AML-193 (cell line): ENCODE measurements around the gene RBM20.
"Not testable (repeated sequence)": the region's sequence is repeated elsewhere in the genome, so short reads cannot be mapped to it uniquely, and the experiment has no call there.

Source experiments
- DNase-seq, 2 experiments: peaks; one replicate each; lab custom pipeline; 2025; lab: John Stamatoyannopoulos, UW

The RBM20 gene

DNA sequence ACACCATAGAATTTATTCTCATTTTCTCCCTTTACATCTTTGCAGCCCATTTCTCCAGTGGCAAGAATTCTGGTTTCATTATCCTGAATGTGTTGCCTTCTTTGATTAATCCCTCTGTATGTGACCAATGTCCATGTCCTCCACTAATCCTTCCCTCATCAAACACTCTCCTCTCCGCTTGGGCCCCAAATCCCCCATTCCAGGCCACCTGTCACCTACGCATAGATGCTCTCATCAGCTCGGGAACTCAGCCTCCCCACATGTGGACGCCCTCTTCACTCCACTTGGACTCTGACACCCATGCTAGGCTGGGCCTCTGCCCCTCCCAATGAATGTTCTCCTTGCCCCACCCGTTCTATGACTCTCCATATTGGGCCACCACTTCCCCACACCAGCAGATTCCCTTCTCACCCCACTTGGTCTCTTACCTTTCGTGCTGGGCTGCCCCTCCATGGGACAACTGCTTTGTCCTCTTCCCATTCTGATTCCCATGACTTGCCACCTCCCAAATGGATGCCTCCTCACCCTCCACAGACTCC lies 18.7 kb upstream of the RBM20 start:
- no peak for DNase-seq

DNA sequence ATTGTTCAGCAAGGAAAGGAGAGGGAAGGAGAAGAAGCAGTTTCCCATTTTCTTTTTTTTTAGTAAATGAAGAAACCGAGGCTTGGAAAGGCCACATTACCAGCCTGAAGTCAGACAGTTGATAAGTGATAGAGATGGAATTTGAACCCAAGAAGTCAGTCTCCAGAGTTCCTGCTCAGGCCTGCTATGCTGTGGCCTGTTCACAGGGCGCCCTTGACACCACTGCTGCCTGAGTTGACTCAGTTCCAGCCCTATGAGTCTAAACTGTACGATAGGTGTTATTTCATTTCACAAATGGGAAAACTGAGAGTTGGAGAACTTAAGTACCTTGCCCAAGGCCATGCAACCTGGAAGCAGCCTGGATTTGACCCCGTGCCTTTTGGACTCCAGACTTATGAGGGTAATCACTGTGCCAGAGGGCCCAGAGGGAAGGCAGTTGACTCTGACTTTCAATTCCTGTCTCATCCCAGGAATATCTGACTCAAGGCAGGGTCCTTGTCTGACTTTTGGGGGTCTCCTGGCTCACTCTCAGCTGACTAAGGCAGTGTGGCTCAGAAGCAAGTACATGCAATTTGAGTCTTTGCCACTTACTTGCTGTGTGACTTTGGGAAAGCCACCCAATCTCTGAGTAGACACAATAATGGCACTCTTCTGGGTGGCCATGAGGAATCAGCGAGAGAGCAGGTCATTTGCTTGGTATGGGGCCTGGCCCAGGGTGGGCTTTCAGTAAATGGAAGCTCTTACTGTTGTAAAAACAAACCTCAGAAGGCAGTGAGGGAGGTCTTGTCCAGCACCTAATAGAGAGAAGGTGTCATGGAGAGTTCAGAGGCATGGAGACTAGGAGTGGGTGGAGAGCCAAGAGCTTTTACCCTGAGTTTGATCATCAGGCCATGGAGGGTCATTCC lies 17.9 kb upstream of the RBM20 start:
- no peak for DNase-seq

DNA sequence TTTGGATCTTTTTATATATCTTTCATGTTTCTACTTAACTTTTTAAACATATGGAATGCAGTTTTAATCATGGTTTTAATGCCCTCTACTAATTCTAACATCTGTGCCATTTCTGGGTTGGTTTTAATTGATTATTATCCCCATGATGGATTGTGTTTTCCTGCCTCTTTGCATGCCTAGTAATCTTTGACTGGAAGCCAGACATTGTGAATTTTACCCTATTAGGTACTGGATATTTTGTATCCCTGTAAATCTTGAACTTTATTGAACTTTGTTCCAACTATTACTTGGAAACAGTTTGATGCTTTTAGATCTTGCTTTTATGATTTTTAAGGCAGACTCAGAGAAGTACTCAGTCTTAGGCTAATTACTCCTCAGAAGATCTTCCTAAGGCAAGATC lies 16.0 kb upstream of the RBM20 start:
- DNase-seq: no peak

DNA sequence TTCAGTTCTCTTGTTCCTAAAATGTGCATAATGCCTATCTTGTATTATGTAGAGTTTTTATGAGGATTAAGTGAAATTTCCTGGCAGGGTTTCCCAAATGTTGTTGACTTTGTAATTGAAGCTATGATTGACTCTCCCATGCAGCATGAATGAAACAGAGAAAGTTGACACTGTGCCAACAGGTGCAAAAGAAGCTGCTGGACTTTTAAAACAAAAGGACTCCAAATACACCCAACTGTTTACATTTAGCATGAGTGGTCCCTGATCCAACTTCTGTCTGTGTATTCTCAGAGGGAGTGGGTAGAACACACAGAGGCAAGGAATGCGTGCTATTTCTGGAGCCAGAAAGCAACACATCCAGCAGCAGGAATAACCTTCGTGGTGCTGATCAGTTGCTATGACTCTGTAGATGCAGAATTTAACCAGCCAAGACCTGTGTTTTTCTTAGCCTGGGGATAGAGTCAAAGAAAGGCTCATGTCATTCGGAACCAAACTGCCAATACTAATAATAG lies 14.4 kb upstream of the RBM20 start:
- no peak for DNase-seq

DNA sequence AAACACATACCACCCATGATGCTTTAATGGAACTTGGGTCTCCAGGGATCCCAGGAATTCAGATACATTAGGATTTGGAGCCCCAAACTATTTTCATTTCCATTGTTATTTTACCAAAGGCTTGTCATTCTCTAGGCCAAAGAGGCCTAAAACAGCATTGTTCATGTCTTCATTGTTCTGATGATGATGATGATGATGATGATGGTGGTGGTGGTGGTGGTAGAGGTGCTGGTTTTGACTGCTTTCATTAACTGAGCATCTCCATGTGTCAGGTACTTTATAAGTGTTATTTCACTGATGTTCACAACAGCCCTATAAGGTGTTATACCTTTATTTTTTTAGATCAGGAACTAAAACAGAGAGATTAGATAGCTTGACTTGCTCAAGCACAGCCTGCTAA lies 12.2 kb upstream of the RBM20 start:
- DNase-seq: no peak

DNA sequence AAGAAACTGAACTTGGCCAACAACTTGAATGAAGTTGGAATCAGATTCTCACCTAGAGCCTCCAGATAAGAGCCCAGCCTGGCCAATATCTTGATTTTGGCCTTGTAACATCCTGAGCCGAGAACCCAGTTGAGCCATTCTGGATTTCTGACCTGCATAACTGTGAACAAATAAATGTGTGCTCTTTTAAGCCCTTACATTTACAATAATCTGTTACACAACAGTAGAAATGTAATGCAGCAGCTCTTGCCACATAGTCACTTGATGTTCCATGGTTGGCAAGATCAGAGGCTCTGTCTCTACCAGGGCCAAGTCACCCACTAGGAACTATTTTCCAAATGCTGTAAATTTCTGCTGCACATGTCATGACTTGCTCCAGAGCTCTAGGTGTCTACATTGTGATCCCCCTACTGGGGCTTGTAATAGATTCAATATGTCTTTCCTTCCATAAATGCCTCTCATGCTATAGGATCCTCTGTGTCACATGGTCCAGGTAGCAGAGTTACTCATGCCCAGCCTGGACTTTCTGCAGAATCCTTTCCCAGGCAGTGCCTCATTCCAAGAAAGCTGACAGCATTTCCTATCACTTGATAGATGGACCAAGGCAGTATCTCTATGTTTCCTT lies 11.4 kb upstream of the RBM20 start:
- DNase-seq: no peak

DNA sequence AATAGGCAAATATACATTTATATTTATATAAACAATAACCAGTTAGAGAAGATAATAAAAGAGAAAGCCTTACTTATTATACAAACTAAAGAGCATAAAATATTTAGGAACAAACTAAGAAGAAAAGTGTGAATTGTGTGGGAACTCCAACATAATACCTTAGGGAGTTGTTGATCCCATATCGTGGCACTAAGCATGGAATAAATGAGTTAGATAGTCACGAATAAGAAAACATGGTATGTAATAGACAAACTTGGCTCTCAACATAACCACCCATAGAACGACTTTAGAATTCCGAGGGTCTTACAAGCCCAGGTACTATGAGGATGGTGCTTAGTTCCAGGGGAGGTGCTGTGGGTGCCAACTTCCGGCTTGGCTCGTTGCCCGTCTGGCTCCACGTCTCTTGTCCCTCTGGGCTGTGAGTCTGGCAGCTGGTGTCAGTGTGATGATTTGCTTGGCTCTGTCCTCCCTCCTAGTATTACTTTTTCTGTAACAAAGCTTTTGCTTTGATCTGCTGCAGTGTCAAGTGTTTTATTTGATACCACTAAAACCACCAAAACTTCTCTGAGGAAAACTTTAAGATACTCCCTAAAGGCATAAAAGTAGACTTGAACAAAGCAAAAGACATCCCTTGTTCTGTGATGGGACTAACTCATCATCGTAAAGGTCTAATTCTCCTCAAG lies 9.5 kb upstream of the RBM20 start:
- no peak for DNase-seq

DNA sequence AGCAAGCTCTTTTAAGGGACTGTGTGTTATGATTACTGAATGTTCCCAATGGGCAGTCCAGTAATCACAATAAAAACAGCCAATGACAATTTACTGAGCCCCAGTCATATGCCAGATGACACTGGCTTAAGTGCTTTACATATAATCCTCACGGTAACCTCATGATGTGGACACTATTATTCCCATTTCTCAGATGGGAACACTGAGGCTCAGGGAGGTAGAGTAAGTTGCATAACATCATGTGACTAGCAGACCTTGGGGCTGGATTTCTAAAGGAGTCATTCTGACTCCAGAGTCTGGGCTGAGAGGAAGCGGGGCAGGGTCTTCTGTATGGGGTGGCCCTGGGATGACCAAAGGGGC lies 7.6 kb upstream of the RBM20 start:
- no peak for DNase-seq

DNA sequence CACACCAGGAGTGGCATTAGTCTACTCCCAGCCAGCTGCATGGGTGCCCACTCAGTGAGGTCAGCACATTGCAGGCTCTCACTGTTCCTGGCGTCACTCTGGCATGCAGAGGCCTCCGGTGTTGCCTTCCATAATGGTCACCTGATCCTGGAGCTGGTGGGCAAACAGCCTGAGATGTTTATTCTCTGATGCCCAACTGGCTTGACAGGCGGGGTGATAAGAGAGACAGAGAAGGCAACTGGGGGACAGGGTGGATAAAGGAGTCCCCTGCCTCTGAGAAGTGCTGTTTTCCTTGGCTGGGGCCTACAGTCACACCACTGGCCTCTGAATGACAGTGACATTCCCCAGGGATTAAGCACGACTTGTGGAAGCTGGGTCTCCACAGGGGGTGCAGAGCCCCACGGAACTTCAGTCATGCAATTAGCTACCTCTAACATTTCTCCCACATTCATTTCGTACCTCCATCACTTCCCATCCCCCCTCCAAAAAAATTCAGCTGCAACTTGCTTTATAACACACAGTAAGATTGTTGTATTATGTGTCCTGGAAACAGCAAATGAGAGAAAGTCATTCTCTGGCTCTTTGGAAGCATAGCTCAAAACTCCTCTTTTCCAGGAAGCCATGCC lies 7.1 kb upstream of the RBM20 start:
- DNase-seq: no peak

DNA sequence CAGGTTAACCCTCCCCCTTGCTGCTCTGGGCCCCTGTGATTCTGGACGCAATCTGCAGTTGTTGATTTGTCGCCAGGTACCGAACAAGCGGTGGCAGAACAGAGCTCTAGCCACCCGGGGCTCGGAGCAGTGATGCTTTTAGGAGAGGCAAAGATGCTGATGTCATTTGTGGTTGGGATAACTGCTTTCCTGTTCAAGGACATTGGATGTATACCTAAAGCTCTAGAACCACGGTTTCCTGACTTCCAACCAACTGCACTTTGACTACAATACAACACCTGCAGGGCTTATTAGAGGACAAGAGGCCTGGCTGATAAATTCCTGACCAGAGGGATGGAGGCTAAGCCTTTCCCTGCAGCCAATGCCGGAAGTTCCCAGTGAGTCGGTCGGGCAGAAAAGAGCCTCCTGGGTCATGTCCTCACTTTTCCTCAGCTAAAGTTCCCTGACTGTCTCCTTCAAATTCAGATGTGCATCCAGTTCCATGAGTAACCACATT lies 6.5 kb upstream of the RBM20 start:
- DNase-seq: no peak

DNA sequence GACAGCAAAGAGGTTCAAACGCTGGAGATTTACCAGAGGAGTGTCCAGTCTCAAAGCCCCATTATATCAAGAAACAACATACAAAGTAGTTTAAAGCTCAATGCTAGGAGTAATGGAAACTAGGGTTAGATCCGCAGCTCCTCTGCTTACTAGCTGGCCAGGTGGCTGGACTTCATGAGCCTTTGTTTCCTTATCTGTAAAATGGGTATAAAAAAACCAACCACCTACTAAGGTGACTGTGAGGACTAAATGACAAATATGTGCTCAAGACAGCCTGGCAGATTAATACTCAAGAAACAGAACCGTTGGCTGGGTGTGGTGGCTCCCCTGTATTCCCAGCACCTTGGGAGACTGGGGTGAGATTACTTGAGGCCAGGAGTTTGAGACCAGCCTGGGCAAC lies 5.8 kb upstream of the RBM20 start:
- DNase-seq: no peak

DNA sequence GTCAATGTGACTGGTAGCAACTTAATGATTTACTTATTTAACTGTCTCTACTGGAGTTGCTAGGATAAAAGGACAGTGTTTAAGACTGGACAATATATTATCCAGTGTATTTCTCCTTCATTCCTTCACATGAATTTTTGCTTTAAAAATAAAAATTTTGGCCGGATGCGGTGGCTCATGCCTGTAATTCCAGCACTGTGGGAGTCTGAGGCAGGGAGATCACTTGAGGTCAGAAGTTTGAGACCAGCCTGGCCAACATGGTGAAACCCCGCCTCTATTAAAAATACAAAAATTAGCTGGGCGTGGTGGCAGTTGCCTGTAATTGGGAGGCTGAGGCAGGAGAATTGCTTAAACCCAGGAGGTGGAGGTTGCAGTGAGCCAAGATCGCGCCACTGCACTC lies 5.1 kb upstream of the RBM20 start:
- not testable (repeated sequence) for DNase-seq

DNA sequence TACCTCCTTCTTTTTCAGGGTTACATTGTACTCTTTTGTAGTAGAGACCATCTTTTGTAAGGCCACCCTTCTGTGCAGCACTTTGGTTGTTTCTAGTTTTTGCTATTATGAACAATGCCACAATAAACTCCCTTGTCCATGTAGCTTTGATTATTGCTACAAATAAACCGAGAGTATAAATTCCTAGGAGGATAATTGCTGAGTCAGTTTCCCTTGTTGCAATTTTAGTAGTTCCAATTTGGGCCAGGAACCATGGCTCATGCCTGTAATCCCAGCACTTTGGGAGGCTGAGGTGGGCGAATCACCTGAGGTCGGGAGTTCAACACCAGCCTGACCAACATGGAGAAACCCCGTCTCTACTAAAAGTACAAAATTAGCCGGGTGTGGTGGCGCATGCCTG lies 4.3 kb upstream of the RBM20 start:
- DNase-seq: not testable (repeated sequence)

DNA sequence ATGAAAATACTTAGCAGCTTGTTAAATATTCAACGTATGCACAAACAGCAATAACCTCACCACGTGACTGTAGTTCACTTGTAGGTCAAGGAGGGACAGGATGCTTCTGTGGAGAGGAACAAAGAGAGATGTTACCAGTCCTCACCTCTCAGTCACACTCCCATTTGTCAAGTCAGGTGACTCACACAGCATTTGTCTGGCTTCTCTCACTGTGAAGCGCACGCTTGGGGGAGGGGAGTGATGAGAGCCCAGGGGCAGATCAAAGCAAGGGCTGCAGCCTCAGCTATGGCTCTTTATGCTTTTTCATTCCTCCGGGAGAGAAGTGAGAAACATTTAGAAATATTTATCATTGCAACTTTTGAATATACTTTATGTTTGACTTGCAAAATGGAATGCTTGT lies 2.9 kb upstream of the RBM20 start:
- no peak for DNase-seq

DNA sequence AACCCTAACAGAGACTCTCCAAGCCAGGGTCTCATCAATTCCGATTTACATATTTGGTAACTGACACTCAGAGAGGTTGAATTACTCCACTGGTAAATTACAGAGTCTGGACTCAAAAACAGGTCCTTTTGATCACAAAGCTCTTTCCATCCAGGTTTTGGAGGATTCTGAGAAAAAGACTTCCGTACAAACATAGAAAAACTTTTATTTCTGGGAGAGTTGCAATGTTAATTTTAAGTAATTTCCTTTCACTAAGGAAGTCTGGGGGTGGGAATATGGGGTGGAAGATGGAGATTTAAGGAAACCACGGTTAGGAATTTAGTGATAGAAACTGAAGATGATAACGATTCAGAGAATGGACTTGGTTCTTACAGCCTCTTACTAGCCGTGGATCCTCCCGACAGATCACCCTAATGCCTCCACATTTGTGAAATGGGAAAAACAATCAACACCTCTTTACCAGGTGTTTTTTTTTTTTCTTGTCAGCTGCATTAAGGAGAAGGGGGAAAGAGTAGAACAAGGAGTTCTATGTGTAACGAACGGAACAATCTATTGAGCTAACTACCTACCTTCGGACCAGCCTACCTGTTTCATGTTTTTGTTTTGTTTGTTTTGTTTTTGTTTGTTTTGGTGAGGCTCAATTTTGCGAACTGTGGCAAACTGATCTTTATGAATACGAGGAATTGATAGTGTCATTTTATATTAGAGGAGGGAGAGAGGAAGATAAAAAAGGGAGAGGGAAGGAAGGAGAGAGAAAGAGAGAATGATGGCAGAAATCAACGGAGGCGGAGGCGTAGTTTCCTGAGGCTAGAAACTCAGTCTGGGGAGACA lies 1.7 kb upstream of the RBM20 start:
- no peak for DNase-seq

DNA sequence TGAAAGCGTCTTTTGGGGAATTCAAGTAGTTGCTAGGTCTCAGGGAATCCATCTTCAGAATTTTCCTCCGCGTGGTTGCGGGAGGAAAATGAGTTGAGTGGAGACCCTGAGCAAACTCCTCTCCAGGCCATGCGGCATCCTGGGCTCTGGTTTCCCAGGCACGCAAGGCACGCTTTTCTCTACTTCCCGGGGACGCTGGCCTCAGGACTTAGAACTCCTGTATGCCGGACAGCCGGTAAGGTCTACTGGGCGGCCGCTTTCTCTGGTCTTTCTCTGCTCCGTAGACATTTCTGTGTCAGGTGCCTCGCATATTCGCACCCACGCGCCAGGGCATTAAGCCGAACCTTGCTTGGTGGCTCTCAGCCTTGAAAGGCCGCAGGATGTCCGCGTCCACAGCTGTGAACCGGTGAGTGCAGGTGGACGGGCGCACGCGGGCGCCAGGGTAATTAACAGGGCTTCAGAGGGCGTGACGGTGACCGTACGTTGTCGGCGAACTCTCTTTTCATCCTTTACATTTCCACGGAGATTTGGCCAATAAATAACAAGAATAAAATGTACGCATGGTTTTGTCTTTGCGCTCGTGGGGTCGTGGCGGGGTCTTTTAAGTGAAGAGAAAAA lies 992 bp upstream of the RBM20 start:
- no peak for DNase-seq

DNA sequence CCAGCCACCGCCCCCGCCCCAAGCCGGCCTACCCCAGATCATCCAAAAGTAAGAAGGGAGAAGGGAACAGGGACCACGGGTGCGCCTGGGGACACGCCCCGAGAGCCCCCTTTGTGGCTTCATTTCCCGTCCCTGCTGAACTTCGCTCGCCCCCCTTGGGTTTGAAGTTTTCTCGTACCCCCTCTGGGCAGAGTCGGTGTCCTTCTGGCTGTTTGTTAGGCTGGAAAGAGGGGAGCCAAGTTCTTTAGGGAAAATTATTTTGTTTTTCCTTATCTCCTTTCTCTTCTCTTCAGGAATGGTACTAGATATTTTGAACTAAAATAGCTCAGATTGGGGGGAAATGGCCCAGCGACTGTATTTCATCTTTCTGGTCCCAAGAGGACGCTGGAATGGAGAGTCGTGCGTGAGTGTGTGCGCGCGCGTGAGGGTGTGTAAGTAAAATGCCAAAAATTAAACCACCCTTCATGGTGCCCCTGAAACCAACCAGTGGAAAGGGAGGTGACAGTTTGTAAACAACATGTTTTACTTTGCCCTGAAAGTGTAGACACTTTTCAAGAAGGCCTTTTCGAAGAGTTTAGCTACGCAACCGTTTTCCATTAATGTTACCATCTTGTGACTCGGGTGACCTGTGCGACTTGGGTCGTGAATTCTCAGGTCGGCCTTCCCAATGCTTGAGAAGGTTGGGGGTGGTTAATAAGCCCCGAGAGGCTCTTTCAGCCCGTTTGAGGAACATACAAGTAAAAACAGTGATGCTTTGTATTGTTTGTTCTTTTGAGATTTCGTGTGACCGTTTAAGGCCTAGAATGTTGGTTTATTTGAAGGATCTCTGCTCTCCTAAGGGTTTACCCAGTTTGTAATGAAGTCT lies 694 bp downstream of the RBM20 start:
- no peak for DNase-seq

DNA sequence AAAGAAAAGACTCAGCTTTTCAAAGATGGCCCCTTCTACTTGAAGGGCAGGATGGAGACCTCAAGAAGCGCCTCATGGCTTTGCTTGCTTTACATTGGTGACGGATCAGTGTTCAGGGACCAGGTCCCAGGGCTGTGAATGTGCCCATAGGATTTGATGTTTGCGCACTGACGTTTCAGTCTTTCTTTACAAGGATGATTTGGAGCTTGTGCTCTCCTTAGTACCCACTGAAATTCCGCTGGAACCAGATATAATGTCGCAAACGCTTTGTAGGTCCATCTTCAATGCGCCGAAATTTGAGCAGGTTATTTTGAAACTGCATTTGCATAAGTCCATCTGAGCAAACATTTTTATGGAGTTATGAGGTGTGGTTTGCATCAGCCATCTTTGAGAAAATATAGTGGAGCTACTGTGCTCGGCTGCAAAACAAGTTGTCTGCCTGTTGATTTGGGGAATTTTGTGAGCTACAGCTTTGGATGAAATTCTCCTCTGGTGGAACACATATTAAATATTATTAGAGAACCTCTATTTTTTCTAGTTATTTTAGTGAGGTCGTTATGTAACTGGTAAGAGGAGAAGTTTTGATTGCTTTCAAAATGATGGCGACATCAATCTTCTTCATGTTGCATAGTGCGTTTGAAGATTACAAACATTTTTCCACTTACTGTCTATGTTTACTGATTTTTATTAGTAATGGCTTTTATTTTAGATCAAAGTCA lies 2.4 kb downstream of the RBM20 start:
- DNase-seq: no peak

DNA sequence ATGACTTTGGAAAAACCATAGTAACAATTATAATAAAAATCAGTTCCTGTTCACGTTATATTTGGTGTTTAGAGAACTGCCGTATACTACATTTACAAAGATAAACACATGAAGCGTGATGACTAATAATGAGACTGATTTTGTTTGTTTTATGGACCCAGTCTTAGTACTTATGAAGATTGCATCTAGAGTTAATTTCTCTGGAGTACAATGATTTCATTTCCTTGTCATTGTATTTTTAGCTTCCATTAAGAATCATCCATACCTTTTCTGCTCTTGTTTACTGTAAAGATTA lies 2.9 kb downstream of the RBM20 start:
- DNase-seq: no peak
